ENCODE measurements around the gene UNC80. TPM values are rescaled to one million over a fixed set of nuclear protein-coding genes. Genes with fewer than 3 reads are reported as not detected.

The UNC80 gene, protein sequence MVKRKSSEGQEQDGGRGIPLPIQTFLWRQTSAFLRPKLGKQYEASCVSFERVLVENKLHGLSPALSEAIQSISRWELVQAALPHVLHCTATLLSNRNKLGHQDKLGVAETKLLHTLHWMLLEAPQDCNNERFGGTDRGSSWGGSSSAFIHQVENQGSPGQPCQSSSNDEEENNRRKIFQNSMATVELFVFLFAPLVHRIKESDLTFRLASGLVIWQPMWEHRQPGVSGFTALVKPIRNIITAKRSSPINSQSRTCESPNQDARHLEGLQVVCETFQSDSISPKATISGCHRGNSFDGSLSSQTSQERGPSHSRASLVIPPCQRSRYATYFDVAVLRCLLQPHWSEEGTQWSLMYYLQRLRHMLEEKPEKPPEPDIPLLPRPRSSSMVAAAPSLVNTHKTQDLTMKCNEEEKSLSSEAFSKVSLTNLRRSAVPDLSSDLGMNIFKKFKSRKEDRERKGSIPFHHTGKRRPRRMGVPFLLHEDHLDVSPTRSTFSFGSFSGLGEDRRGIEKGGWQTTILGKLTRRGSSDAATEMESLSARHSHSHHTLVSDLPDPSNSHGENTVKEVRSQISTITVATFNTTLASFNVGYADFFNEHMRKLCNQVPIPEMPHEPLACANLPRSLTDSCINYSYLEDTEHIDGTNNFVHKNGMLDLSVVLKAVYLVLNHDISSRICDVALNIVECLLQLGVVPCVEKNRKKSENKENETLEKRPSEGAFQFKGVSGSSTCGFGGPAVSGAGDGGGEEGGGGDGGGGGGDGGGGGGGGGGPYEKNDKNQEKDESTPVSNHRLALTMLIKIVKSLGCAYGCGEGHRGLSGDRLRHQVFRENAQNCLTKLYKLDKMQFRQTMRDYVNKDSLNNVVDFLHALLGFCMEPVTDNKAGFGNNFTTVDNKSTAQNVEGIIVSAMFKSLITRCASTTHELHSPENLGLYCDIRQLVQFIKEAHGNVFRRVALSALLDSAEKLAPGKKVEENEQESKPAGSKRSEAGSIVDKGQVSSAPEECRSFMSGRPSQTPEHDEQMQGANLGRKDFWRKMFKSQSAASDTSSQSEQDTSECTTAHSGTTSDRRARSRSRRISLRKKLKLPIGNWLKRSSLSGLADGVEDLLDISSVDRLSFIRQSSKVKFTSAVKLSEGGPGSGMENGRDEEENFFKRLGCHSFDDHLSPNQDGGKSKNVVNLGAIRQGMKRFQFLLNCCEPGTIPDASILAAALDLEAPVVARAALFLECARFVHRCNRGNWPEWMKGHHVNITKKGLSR (N-terminal part only)
- not detected in 2 replicates for total RNA-seq

GRCh38 chr2:209771474-209772289, at the start of gene UNC80:
Gene UNC80, plus strand, starts transcription at chr2:209771832. Its CDS starts 241 bp downstream, at chr2:209772073.

GRCh38 chr2:210002158-210003157, 230.8 kb downstream of the UNC80 start, which contains the start of gene RPE:
Gene RPE, plus strand, starts transcription at chr2:210002638. Its CDS starts 24 bp downstream, at chr2:210002662.

Small RNA genes lying within 50 kb of the gene (small RNA-seq; reads per million reads assigned to genes)
- not detected for gene RNA5SP118

Other genes starting within 250 kb of the UNC80 start
- gene RPE, start 230.8 kb downstream of the UNC80 start, total RNA-seq, result 100 and 126 TPM in 2 replicates

Measured in hair follicle dermal papilla cell (primary cell).